HG02870 (cell line): ENCODE results near the gene SMCO2.

Experiments
- ATAC-seq: cut with Tn5 transposase; IDR thresholded peaks from one replicate; pipeline ENCODE4 v1.9.1; 2021; ENCODE audit warnings: mild to moderate bottlenecking, moderate library complexity; ENCODE audit not compliant: unreplicated experiment

SMCO2 gene

DNA sequence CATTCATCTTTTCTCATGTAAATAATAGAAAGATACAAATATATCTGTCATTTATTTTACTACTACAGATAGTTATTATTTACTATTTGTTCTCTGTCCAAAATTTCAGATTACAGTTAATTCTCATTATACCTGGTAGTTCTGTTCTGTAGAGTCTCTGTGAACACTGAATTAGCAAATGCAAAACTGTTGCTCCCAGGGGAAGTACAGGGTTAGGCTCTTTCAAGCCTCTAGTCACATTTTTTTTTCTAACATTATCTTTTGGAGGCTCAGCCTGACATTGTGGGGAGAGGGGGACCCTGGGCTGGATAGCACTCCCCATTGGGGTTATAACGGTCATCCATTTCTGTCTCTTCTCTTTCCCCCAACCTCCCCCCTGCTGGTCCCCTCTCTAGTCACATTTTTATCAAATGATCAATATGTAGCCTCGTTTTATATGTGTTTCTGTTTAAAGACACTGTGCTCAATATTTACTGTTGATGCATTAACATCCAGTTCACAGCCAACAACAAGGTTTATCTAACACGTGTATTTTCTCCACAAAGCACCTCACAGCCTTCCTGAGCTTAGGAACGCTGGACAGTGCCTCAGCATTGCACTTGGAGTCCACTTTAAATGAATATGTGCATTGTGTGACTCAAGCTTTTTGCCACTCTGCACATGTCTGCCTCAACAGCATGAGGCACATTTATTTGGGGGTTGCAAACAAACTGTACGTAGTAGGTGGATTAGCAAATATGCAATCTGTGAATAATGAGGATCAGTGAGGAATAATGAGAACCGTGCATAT, 4.7 kb downstream of the SMCO2 start:
- ATAC-seq, result no peak

DNA sequence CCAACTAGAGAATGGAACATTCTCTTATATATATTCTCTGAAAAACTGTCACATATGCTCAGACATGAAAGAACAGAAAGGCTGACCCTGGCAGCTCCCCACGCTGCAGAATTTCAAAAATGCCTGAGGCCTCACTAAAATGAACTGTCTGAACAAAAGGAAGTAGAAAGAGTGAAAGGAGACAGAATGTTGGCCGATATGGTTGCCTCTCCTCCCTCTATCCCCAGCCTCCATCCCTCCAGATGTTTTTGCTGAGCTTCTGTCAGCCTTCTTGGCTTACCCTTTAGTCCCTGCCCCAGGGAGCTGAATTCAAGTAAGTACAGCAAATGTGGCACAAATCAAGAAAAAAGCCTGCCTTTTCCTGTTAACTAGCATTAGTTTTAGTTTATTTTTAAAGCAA, 6.9 kb downstream of the SMCO2 start:
- no peak for ATAC-seq

DNA sequence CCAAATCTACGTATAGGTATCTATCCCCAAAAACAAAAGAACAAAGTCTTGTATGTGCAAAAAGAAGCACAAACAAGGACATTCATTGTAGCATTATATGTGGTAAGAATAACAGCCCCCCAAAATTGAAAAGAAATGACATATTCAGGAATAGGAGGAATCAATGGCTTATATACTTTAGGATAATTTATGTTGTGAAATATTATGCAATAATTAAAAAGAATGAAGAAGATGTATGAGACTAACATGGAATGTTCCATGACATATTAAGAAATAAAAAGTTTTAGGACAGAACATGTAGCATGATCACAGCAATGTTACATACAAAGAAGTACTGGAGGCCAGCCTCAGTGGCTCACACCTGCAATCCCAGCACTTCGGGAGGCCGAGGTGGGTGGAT, 9.1 kb downstream of the SMCO2 start:
- ATAC-seq, result no peak

DNA sequence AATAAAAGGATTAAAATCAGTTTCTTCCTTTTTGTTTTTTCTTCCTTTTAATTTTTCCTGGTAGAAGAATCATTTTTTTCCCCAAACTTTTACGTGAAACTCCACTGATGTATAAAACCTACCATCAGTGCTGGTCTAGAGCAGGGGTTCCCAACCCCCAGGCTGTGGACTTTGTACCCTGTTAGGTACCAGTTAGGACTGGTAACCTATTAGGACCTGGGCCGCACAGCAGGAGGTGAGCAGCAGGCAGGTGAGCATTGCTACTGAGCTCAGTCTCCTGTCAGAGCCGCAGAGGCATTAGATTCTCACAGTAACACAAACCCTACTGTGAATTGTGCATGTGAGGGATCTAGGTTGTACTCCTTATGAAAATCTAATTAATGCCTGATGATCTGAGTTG, 10.1 kb downstream of the SMCO2 start:
- ATAC-seq, result no peak

DNA sequence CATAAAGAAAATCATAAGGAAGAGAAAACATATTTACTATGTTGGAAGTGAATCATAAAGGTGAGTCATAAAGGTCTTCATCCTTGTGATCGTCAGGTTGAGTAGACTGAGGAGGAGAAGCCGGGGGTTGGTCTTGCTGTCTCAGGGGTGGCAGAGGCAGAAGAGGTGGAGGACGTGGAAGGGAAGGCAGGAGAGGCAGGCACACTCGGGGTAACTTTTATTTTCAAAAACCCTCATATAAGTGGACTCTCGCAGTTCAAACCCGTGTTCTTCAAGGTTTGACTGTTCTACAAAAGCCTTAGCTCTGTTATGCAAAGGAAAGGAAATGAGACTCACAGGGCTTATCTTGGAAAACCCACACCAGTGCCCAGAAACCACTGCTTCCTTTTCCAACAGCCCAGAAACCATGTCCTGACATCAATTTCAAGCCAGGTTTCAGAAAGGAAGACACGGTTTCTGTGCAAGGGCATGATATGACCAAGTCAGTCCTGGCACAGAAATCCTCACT, 14.0 kb downstream of the SMCO2 start:
- ATAC-seq, result no peak

DNA sequence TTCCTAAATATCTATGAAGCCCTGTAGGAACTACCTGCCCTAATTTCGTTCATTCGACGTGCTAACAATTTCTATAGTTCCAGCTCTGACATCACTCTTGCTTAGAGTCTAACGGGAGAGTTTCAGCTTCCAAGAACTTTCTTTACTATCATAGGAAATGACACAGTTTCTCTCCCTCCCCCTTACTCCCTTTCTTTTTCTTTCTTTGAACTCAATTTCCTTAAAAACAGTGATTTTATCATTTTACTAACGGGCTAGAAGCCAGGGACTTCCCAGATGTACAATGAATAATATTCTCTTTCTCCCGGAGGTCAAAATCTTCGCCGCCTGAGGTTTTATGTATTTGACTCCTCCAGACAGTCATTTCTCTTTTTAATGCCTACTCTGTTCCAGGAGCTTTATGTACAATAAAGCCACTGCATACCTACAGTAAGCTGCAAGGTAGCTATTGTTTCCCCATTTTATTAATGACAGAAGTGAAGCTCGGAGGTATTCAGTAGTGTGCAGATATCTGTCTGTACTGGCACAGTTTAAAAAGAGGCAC, 15.7 kb downstream of the SMCO2 start:
- ATAC-seq, result no peak

DNA sequence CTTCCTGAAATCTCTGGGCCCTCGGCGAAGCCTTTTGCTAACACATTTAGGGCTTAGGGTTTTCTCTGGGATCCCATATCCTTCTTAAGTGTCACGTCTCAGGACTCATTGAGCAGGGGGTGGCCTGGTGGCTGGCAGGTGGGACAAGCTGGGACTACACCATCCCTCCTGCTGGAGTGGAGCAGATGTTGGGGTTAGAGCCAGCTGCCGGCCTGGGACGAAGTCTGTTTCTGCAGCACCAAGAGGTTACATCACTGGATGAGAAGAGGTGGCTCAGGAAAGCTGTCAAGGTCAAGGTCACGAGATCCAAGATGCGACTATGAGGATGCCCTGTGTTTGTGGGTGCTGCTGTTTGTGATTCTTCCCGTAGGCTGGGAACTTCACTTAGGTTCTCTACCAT, 16.3 kb downstream of the SMCO2 start:
- no peak for ATAC-seq

DNA sequence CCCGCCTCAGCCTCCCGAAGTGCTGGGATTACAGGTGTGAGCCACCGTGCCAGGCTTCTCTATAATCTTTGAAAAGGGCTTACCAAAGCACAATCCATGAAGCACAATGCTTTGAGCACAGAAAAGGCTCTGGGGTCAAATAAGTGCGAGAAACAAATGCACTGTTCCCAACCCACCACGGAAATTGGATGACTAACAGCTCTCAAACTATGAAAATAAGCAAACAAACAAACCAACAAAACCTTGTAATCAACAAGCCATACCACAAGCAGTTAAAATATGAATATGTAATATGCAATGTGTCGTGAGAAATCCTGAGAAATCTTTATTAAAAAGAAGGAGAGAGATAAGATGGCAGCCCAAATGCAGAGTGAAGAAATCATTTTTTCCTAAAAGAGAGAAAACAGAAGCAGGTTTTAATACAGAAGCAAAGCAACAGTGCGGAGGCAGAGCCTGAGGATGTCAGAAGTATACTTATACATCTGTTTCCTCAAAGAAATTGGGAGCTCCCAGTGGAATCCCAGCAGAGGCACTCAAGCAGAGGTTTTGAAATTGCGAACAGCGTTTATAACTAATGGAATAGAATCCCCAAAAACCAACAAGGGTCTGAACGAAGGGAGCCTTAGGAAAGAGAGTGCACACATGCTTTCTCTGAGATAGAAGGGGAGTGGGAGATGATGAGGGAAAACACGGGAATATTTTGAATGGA, 17.1 kb downstream of the SMCO2 start:
- ATAC-seq, result no peak

DNA sequence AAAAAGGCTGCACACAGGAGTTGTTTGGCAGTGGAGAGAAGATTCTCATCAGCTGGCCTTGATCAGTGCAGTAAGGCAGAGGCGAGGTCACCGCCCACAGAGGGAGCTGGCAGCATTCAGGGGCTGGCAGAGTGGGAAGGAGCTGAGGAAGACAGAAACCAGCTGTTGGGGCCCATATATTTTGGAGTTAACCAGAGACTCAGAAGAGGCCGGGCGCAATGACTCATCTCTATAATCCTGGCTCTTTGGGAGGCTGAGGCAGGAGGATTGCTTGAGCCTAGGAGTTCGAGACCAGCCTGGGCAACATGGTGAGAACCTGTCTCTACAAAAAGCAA, 17.7 kb downstream of the SMCO2 start:
- ATAC-seq, result no peak

DNA sequence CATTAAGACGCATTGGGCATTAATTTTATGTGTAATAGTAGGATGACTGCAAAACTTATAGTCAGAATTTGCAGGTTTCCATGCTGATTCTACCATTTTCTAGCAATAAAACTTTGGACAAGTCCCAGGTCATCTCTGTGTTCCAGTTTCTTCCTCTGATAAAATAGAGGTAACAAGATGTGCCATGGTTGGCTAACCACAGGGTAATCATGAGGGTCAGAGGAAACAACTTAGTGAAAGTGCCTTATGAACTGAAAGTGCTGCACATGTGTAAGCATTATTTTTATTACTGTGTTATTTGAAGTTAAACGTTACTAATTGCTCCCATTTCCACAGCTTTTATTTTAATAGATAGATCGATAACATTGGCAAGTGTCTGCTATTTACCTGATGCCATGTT, 21.1 kb downstream of the SMCO2 start:
- ATAC-seq, result no peak

DNA sequence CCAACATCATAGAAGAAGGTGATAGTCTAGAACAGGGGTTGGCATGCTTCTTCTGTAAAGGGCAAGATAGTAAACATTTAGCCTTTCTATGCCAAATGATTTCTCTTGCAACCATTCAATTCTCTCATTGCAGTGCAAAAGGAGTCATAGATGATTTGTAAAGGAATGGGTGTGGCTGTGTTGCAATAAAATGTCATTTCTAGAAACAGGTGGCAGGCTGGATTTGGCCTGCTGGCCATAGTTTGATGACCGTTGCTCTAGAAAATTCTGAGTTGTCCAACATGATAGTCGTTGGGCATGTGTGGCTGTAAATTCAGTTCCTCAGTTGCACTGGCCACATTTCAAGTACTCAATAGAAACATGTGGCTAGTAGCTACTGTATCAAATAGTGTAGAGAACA, 21.7 kb downstream of the SMCO2 start:
- no peak for ATAC-seq

DNA sequence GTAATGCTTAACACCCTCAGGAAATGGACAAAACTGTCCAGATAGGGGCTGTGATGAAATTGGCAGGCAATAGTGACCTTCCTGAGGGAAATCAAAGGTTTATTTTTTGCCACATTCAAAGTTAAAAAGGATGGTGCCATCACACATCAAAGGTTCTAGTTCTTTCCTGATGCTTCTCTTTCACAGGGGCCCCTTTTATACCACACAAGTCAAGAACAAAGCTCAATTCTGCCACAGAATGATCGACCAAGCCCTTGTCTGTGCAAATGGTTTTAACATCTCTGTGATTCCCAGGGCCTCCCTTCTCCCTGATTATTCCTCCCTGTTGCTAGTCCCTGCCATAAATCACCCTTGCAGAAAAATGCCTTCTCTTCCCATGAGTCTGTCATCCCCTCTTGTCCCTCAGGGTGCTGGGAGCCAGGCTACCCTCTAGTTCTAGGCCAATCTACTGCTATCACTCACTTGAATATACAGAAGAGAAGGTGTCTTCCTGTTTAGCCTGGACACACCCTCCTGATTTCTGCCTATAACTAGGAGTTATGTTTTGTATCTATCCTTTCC, 22.7 kb downstream of the SMCO2 start:
- ATAC-seq, result no peak

DNA sequence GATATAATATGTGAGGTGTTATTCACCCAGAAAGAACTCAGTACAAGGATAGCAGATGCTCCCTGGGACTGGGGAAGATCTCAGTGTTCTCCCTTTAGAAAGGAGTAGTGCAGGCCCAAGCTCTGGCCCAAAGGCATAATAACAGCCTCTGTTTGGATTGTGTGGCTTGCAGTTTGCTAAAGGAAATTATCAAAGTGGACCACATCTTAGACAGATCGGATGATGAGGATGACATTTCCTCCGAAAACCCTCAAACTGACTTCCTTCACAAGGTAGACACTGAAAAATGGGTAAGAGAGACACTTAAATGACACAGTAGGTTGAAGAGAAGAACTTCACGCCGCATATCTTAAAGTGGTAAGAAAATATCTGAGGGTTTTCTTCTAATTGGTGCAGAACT, 26.1 kb downstream of the SMCO2 start:
- ATAC-seq, result no peak

DNA sequence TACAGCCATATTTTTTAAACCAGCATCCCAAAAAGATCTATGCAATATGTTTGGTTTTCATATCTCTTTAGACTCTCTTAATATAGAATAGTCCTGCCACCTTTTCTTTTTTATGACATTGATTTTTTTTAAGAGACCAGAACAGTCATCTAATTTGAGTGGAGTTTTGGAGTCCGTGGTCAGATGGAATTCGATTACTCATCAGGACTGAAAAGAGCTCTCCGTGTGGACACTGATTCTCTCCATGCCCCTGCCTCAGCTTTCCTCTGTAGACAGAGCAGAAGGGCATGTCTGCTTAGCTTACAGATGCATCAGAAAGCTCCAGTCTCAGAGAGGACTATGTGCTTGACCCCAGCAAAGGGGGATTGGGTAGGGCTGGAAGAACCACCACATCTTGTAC, 27.8 kb downstream of the SMCO2 start:
- no peak for ATAC-seq

DNA sequence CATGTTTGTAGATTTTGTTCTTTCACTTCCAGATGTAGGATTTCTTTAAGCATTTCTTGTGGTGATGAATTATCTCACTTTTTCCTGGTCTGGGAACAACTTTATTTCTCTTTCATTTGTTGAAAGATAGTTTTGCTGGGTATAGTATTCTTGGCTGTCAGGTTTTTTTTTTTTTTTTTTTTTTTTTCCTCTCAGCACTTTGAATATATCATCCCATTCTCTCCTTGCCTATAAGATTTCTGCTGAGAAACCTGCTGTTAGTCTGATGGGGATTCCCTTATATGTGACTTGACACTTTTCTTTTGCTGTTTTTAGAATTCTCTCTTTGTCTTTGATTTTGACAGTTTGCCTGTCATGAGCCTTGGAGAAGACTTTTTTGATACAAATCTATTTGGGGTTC, 30.5 kb downstream of the SMCO2 start:
- no peak for ATAC-seq

DNA sequence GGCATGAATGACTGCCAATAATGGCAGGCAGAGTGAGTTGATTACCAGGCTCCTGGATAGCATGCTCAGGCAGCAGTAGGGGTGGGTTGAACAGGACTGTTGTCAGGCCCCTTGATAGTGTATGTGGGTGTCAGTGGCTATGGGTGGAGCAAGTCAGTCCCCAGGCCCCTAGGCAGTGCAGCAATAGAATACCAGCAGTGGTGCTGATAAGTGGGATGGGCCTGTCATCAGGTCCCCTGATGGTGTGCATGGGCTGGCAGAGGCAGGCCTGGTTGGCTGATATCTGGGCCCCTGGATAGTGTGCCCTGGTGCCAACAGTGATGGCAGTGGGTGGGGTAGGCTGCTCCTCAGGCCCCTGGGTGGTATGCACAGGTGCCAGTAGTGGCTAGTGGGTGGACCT, 32.4 kb downstream of the SMCO2 start:
- no peak for ATAC-seq

DNA sequence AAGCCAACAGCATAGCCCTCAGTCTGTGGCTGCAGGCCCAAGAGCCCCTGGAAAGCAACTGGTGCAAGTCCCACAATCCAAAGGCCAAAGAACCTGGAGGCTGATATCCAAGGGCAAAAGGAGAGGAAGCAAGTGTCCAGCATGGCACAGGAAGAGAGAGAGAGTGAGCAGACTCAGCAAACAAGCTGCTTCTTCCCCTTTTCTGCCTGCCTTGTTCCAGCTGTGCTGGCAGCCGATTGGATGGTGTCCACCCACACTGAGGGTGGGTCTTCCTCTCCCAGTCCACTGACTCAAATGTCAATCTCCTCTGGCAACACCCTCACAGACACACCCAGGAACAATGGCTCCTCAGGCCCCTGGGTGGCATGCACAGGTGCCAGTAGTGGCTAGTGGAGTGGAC, 33.5 kb downstream of the SMCO2 start:
- ATAC-seq, result no peak

DNA sequence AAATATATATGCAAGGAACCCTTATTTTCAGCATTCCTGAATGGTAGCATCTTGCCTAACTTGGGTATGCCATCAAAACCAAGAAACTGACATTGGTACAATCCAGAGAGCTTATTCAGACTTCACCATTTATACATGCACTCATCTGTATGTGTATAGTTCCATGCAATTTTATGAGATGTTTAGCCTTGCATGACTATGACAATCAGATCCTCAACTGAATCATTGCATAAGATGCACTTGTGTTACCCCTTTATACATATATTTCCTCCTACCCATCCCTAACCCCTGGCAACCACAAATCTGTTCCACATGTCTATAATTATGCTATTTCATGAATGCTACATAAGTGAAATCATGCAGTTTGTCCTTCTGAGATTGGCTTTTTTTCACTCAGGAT, 40.4 kb downstream of the SMCO2 start:
- no peak for ATAC-seq

DNA sequence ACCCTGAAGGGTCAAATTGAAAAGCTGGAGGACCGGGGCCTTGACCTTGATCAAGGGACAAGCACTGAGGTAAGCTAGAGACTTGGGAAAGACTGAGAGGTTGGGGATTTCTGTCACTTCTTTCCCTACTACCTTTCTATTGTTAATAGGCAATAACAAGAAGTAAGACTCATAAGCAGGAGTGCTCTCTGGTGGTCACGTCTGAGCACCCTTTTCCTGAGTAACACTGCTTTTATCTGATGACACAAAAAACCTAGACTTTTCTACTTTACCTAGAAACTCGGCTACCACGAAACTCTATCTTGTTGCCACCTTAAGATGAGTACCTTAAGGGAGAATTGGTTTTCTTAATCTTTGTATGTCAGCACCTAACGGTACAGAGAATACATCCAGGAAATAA, 41.9 kb downstream of the SMCO2 start:
- ATAC-seq, result no peak

DNA sequence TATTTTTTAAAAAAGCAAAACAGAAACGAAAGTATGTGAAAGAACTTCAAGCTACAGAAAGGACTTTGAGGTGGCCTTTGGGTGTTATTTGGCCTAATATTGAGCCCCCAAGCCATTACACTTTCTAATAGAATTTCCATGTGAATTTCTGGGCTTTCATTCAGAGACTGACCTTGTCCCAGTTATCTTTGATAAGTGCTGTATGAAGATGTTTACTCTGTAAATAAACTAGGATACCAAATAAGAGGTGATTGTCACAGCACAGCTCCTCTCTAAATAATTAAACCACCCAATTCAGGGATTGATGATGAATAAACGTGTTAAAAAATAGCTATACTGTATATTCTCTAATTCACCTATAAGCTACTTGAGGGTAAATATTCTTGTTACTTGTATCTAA, 44.7 kb downstream of the SMCO2 start:
- ATAC-seq, result no peak

DNA sequence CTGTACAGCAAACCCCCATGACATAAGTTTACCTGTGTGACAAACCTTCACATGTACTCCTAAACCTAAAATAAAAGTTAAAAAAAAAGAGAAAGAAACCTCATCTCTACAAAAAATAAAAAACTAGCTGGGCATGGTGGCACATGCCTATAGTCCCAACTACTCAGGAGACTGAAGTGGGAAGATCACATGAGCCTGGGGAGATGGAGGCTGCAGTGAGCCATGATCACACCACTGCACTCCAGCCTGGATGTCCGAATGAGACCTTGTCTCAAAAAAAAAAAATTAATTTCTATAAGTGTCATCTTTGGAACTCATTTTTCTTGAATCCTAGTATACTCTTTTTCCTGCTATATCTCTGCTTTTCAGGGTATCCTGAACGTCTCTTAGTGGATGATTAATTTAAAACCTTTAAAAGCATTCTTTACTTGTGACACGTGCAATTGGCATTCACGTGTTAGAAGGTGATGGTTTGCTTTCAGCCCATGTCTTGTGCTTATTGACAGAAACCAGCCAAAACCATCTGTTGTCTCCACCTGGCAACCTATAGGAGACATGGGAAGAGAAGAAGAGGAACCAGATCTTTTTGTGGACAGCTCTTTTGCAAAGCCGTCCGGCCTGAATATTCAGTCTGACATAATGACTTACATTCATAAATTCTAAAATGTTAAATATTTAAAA, 46.9 kb downstream of the SMCO2 start:
- ATAC-seq, result no peak
